PFSK-1 (cell line): ENCODE measurements around the gene MAEA.

Experiments used
- FOXP2 ChIP-seq: optimal IDR thresholded peaks from 2 replicates; pipeline ENCODE3; 2011; ENCODE audit warnings: borderline replicate concordance, control low read depth, inconsistent platforms; ENCODE audit not compliant: insufficient read depth; ENCODE audit errors: extremely low read length, extremely low read depth
- POLR2AphosphoS5 ChIP-seq: IDR thresholded peaks from 2 replicates; pipeline ENCODE4 v1.6.1; 2012; ENCODE audit warnings: low read depth, mild to moderate bottlenecking, control low read depth, low read length, moderate library complexity
- REST ChIP-seq, 2 experiments: IDR thresholded peaks; 2 replicates each; pipeline versions ENCODE4 v1.6.1 to v1.8.0; 2011 to 2012; ENCODE audit warnings: low read depth in 2 of 2, low read length in 2 of 2, control low read depth in 1 of 2, inconsistent platforms in 1 of 2, mild to moderate bottlenecking in 1 of 2, moderate library complexity in 1 of 2; ENCODE audit not compliant: insufficient read depth in 1 of 2
- SIN3A ChIP-seq: IDR thresholded peaks from 2 replicates; pipeline ENCODE4 v1.6.1; 2012; ENCODE audit warnings: mild to moderate bottlenecking, low read length, moderate library complexity, borderline replicate concordance; ENCODE audit not compliant: insufficient read depth
- TAF1 ChIP-seq: IDR thresholded peaks from 2 replicates; pipeline ENCODE4 v1.6.1; 2012; ENCODE audit warnings: low read length, control low read depth, borderline replicate concordance; ENCODE audit not compliant: insufficient read depth

Gene MAEA

GRCh38 chr4:1367936-1368289, 78.2 kb downstream of the MAEA start:
- TF ChIP-seq FOXP2 (no peak), POLR2AphosphoS5 (no peak), REST (IDR thresholded peaks at IDR 0.05; ENCODE audit: insufficient read depth in 1 of 2, low read depth in 2 of 2, low read length in 2 of 2) (no peak)

- TF ChIP-seq REST (IDR thresholded peaks at IDR 0.05; ENCODE audit: insufficient read depth in 1 of 2, low read depth in 2 of 2, low read length in 2 of 2) (no peak), TAF1 (no peak), POLR2AphosphoS5 (no peak), SIN3A (no peak), FOXP2 (no peak)
Measured at GRCh38 chr4:1368421-1369090, 78.9 kb downstream of the MAEA start.

GRCh38 chr4:1369091-1369450, 79.4 kb downstream of the MAEA start:
- TF ChIP-seq TAF1: no peak
- TF ChIP-seq SIN3A: no peak
- no peak for TF ChIP-seq POLR2AphosphoS5
- TF ChIP-seq REST (IDR thresholded peaks at IDR 0.05; ENCODE audit: insufficient read depth in 1 of 2, low read depth in 2 of 2, low read length in 2 of 2): no peak
- TF ChIP-seq FOXP2: no peak

GRCh38 chr4:1369479-1370079, 79.9 kb downstream of the MAEA start:
- no peak for TF ChIP-seq REST (IDR thresholded peaks at IDR 0.05; ENCODE audit: insufficient read depth in 1 of 2, low read depth in 2 of 2, low read length in 2 of 2)
- TF ChIP-seq FOXP2: no peak
- TF ChIP-seq SIN3A: no peak
- no peak for TF ChIP-seq TAF1
- no peak for TF ChIP-seq POLR2AphosphoS5
